H1 (cell line): ENCODE data around the gene MINDY3. TPM values are rescaled to one million over a fixed set of nuclear protein-coding genes. Genes with fewer than 3 reads are reported as not detected.

Source experiments
- CTCF ChIA-PET: fragments of 300-600 bp; sonication (Branson Sonifier 250); formaldehyde crosslinking; loops from one replicate; lab custom pipeline; 2021; ENCODE audit not compliant: partially characterized antibody; lab: Charles Lee
- POLR2A ChIA-PET: fragments of 300-600 bp; sonication (Branson Sonifier 250); formaldehyde crosslinking; loops from one replicate; lab custom pipeline; 2021; ENCODE audit warnings: inconsistent platforms; ENCODE audit not compliant: partially characterized antibody; lab: Charles Lee
- DNase-seq, 2 experiments: peaks; one replicate each; pipeline versions ENCODE4 v3.0.0 to v3.0.0-alpha.2; 2010 to 2022; ENCODE audit warnings: low spot score in 2 of 2, low read depth in 1 of 2, mixed read lengths in 1 of 2
- FAIRE-seq: peaks from 2 replicates; lab custom pipeline; 2011; peaks lifted over from hg19 to GRCh38; lab: Jason Lieb, UNC
- H2AFZ ChIP-seq: 2 replicates; pipeline ENCODE4 v1.8.1; 2012; ENCODE audit warnings: low read length, inconsistent platforms
- H2AK5ac ChIP-seq: 2 replicates; pipeline ENCODE4 v1.6.1; 2013; ENCODE audit warnings: low read depth, low read length
- H2BK120ac ChIP-seq: replicated peaks from 2 replicates; pipeline ENCODE3; 2013; ENCODE audit warnings: low read depth, low read length, inconsistent platforms
- H2BK12ac ChIP-seq: 2 replicates; pipeline ENCODE4 v1.6.1; 2013; ENCODE audit warnings: low read depth, low read length
- H2BK15ac ChIP-seq: 2 replicates; pipeline ENCODE4 v1.6.1; 2013; ENCODE audit warnings: low read length
- H2BK20ac ChIP-seq: 2 replicates; pipeline ENCODE4 v1.6.1; 2013; ENCODE audit warnings: low read length
- H2BK5ac ChIP-seq: 2 replicates; pipeline ENCODE4 v1.6.1; 2013; ENCODE audit warnings: low read depth, low read length
- H3K14ac ChIP-seq: 2 replicates; pipeline ENCODE4 v1.6.1; 2013; ENCODE audit warnings: inconsistent platforms; ENCODE audit not compliant: insufficient read length
- H3K18ac ChIP-seq: 2 replicates; pipeline ENCODE4 v1.6.1; 2013; ENCODE audit warnings: low read length; ENCODE audit errors: extremely low read depth
- H3K23ac ChIP-seq: 2 replicates; pipeline ENCODE4 v1.6.1; 2013; ENCODE audit warnings: inconsistent platforms; ENCODE audit not compliant: insufficient read length
- H3K23me2 ChIP-seq: 2 replicates; pipeline ENCODE4 v1.6.1; 2013; ENCODE audit warnings: low read depth, low read length
- H3K27ac ChIP-seq: 2 replicates; pipeline ENCODE4 v1.6.1; 2011; ENCODE audit warnings: low read depth, low read length, inconsistent platforms
- H3K27me3 ChIP-seq, 4 experiments: replicated peaks in 1 of 4; 1 replicate in 1 of 4; 2 replicates in 3 of 4; pipeline versions ENCODE4 v1.6.1 to v1.8.1; 2011 to 2013; ENCODE audit warnings: low read length in 3 of 4, mild to moderate bottlenecking in 3 of 4, inconsistent platforms in 2 of 4, mixed read lengths in 2 of 4, moderate library complexity in 1 of 4; ENCODE audit not compliant: control insufficient read depth in 3 of 4, insufficient read depth in 3 of 4; ENCODE audit errors: extremely low read depth in 1 of 4
- H3K36me3 ChIP-seq, 4 experiments: 2 replicates each; pipeline versions ENCODE4 v1.6.1 to v1.8.1; 2011 to 2013; ENCODE audit warnings: mild to moderate bottlenecking in 4 of 4, low read length in 3 of 4, moderate library complexity in 2 of 4, control low read depth in 1 of 4, inconsistent platforms in 1 of 4; ENCODE audit not compliant: insufficient read depth in 4 of 4, control insufficient read depth in 2 of 4
- H3K4ac ChIP-seq: replicated peaks from 2 replicates; pipeline ENCODE3; 2013; ENCODE audit warnings: low read length, low read depth, mixed read lengths, inconsistent platforms; ENCODE audit not compliant: insufficient read length
- H3K4me1 ChIP-seq, 4 experiments: replicated peaks in 1 of 4; 1 replicate in 1 of 4; 2 replicates in 3 of 4; pipeline versions ENCODE4 v1.6.1 to v1.8.1; 2011 to 2013; ENCODE audit warnings: low read length in 3 of 4, inconsistent platforms in 2 of 4, mixed read lengths in 1 of 4; ENCODE audit not compliant: insufficient read depth in 4 of 4, control insufficient read depth in 3 of 4
- H3K4me2 ChIP-seq, 2 experiments: 2 replicates each; pipeline versions ENCODE4 v1.6.1 to v1.8.1; 2011 to 2013; ENCODE audit warnings: low read depth in 2 of 2, low read length in 2 of 2, control low read depth in 1 of 2, inconsistent platforms in 1 of 2, mild to moderate bottlenecking in 1 of 2; ENCODE audit not compliant: insufficient read depth in 1 of 2
- H3K4me3 ChIP-seq, 4 experiments: fragments of 200-600, 300-600 bp in 1 of 4; sonication (generic), shearing (Covaris generic), sonication (Bioruptor Twin) in 1 of 4; 2 replicates each; pipeline versions ENCODE4 v1.5.1 to v1.8.1; 2011 to 2016; ENCODE audit warnings: low read length in 4 of 4, low read depth in 3 of 4, control low read depth in 2 of 4, inconsistent platforms in 2 of 4, mild to moderate bottlenecking in 2 of 4, mixed read lengths in 1 of 4, moderate library complexity in 1 of 4; ENCODE audit not compliant: insufficient read depth in 2 of 4; ENCODE audit errors: extremely low read depth in 1 of 4
- H3K56ac ChIP-seq: replicated peaks from 2 replicates; pipeline ENCODE3; 2013; ENCODE audit warnings: low read depth, mild to moderate bottlenecking, mixed read lengths, low read length, inconsistent platforms; ENCODE audit not compliant: insufficient read length
- H3K79me1 ChIP-seq: 2 replicates; pipeline ENCODE4 v1.6.1; 2013; ENCODE audit warnings: low read depth, low read length, control low read depth
- H3K79me2 ChIP-seq, 2 experiments: 2 replicates each; pipeline versions ENCODE4 v1.6.1 to v1.8.1; 2012 to 2013; ENCODE audit warnings: low read length in 2 of 2, mild to moderate bottlenecking in 2 of 2, inconsistent platforms in 1 of 2; ENCODE audit not compliant: insufficient read depth in 2 of 2, control insufficient read depth in 1 of 2
- H3K9ac ChIP-seq, 4 experiments: replicated peaks in 1 of 4; 1 replicate in 1 of 4; 2 replicates in 3 of 4; pipeline versions ENCODE4 v1.6.1 to v1.8.1; 2011 to 2013; ENCODE audit warnings: low read depth in 3 of 4, low read length in 3 of 4, control low read depth in 2 of 4, mild to moderate bottlenecking in 2 of 4, moderate library complexity in 2 of 4, inconsistent platforms in 1 of 4; ENCODE audit errors: extremely low read depth in 1 of 4
- H3K9me3 ChIP-seq, 2 experiments: 2 replicates each; pipeline versions ENCODE4 v1.6.1 to v1.8.1; 2012 to 2013; ENCODE audit warnings: mild to moderate bottlenecking in 2 of 2, moderate library complexity in 2 of 2, control low read depth in 1 of 2, inconsistent platforms in 1 of 2, low read depth in 1 of 2, low read length in 1 of 2, mixed read lengths in 1 of 2; ENCODE audit not compliant: insufficient read depth in 2 of 2
- H4K20me1 ChIP-seq, 2 experiments: replicated peaks in 1 of 2; 2 replicates each; pipeline versions ENCODE3 to v1.8.1; 2011 to 2013; ENCODE audit warnings: inconsistent platforms in 2 of 2, low read length in 2 of 2, mild to moderate bottlenecking in 1 of 2; ENCODE audit not compliant: insufficient read depth in 2 of 2, control insufficient read depth in 1 of 2
- H4K5ac ChIP-seq: 2 replicates; pipeline ENCODE4 v1.6.1; 2013; ENCODE audit warnings: low read length, low read depth, mixed read lengths, inconsistent platforms; ENCODE audit not compliant: insufficient read length
- H4K8ac ChIP-seq: 2 replicates; pipeline ENCODE4 v1.8.0; 2013; ENCODE audit warnings: mild to moderate bottlenecking, moderate library complexity, low read length, inconsistent platforms; ENCODE audit not compliant: insufficient read depth; ENCODE audit errors: extremely low read depth
- H4K91ac ChIP-seq: replicated peaks from 2 replicates; pipeline ENCODE3; 2013; ENCODE audit warnings: low read length, mixed read lengths, inconsistent platforms; ENCODE audit not compliant: insufficient read length
- KDM1A ChIP-seq: fragments of 200-600, 300-600 bp; sonication (generic); IDR thresholded peaks from 2 replicates; pipeline ENCODE4 v1.7.1; 2016; ENCODE audit warnings: mild to moderate bottlenecking, low read length, borderline replicate concordance
- PHF8 ChIP-seq: fragments of 200-600 bp; sonication (generic); conservative IDR thresholded peaks from 2 replicates; pipeline ENCODE4 v1.7.1; 2012; ENCODE audit warnings: low read depth, mild to moderate bottlenecking, inconsistent platforms, low read length, moderate library complexity
- WGBS, 2 experiments: shearing (Covaris generic) in 1 of 2; methylation state at CpG; one replicate each; pipeline versions ENCODE4 v1.1.6 to v1.1.7; 2013 to 2015; ENCODE audit warnings: low lambda C conversion rate in 2 of 2, mixed read lengths in 2 of 2, inconsistent platforms in 1 of 2, low coverage in 1 of 2, missing lambda C conversion rate in 1 of 2; ENCODE audit not compliant: insufficient replicate concordance in 2 of 2, insufficient coverage in 1 of 2, insufficient read length in 1 of 2; ENCODE audit errors: extremely low coverage in 1 of 2, missing lambda C conversion rate in 1 of 2; 5-methylcytosine and 5-hydroxymethylcytosine counted together
- polyA plus RNA-seq, 7 experiments: library from polyadenylated mRNA; depleted of rRNA in 3 of 7; stranded (reverse) in 5 of 7; unstranded in 2 of 7; fragments of >200 nt in 5 of 7; fragments of 200-250 nt in 2 of 7; gene quantifications; 1 replicate in 5 of 7; 2 replicates in 1 of 7; 4 replicates in 1 of 7; pipeline versions ENCODE4 v1.2.1 to v1.2.3, GENCODE V29; 2011 to 2013; ENCODE audit warnings: missing spikeins in 2 of 7, mixed read lengths in 2 of 7
- total RNA-seq: library from RNA; stranded (reverse); fragmentation: NEBNext Ultra II Directional; extraction: Animal tissue kit (Norgen Biotek cat#: 25700); gene quantifications from 2 replicates; pipeline ENCODE4 v1.2.1, GENCODE V29; 2021
- TF ChIP-seq, protein P1 (sequence below): IDR thresholded peaks from 2 replicates; pipeline ENCODE4 v1.6.1; 2011; ENCODE audit warnings: low read length, improper control_type of control experiment

The MINDY3 gene
- total and polyA plus RNA-seq, 2 of the 8 experiments (the other 6 are each of a cell fraction or from before 2014, with no cell fraction given) = 4.6 to 13.6 TPM

GRCh38 chr10:15852111-15852557, 8.2 kb downstream of the MINDY3 start:
- Histone ChIP-seq H3K14ac (no peak overlapping the region), H4K5ac (no peak overlapping the region), H3K56ac (no peak overlapping the region), H2AK5ac (no peak overlapping the region), H3K27ac (no peak overlapping the region), H3K79me2 (no peaks in the 10 kb centered on the region; a peak in 1 of 4 replicates), H2BK12ac (no peak overlapping the region), H3K9ac (no peak overlapping the region), H3K79me1 (no peaks in the 10 kb centered on the region), H2BK15ac (no peak overlapping the region), H4K8ac (no peak overlapping the region), H2BK120ac (no peak overlapping the region), H3K4me1 (no peaks in the 10 kb centered on the region), H4K20me1 (peaks cover 0 to 2% of the 10 kb centered on the region in 2 experiments), H2BK5ac (no peak overlapping the region), H4K91ac (no peak overlapping the region), H2AFZ (no peak overlapping the region), H3K18ac (no peak overlapping the region), H3K9me3 (peaks cover 0 to 5% of the 10 kb centered on the region in 2 experiments; a peak in 1 of 4 replicates), H2BK20ac (no peak overlapping the region), H3K4me2 (no peak overlapping the region), H3K4ac (no peak overlapping the region), H3K4me3 (no peak overlapping the region), H3K23ac (no peak overlapping the region), H3K23me2 (no peaks in the 10 kb centered on the region), H3K36me3 (no peaks in the 10 kb centered on the region), H3K27me3 (no peaks in the 10 kb centered on the region)
- CTCF ChIA-PET = no interaction called here
- TF ChIP-seq, protein P1, sequence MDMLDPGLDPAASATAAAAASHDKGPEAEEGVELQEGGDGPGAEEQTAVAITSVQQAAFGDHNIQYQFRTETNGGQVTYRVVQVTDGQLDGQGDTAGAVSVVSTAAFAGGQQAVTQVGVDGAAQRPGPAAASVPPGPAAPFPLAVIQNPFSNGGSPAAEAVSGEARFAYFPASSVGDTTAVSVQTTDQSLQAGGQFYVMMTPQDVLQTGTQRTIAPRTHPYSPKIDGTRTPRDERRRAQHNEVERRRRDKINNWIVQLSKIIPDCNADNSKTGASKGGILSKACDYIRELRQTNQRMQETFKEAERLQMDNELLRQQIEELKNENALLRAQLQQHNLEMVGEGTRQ = no peak
- TF ChIP-seq PHF8 = no peak
- no peak for TF ChIP-seq KDM1A
- no peak for DNase-seq
- 95% methylated on average over 2 of the region's 2 CpGs; no CpG with 5 or more reads in 1 of the 2 experiments for WGBS, 2 experiments
- POLR2A ChIA-PET = no interaction called here
- no peak for FAIRE-seq
